GM13977 (cell line): ENCODE measurements around the gene CCDC137.
"Not testable (repeated sequence)": the region's sequence is repeated elsewhere in the genome, so short reads cannot be mapped to it uniquely, and the experiment has no call there.

Experiments
- DNase-seq: peaks from one replicate; pipeline ENCODE4 v3.0.0; 2012; ENCODE audit warnings: low spot score
- in situ Hi-C: fragments of 300-500 bp; cut with MboI; formaldehyde crosslinking; loops from one replicate; pipeline ENCODE4 v1.12.0; 2022; ENCODE audit warnings: low sequenced_read_pairs, low pct_unique_long_range_greater_than_20kb, mixed read lengths, inconsistent platforms; ENCODE audit not compliant: unreplicated experiment
- TF ChIP-seq, protein P1 (sequence below): IDR thresholded peaks from 2 replicates; pipeline ENCODE4 v1.5.1; 2012; ENCODE audit warnings: mild to moderate bottlenecking, control low read depth; ENCODE audit not compliant: insufficient read depth; ENCODE audit errors: extremely low read depth, missing control alignments

The CCDC137 gene

GRCh38 chr17:81672954-81673353, 6.4 kb downstream of the CCDC137 start:
- TF ChIP-seq, protein P1, sequence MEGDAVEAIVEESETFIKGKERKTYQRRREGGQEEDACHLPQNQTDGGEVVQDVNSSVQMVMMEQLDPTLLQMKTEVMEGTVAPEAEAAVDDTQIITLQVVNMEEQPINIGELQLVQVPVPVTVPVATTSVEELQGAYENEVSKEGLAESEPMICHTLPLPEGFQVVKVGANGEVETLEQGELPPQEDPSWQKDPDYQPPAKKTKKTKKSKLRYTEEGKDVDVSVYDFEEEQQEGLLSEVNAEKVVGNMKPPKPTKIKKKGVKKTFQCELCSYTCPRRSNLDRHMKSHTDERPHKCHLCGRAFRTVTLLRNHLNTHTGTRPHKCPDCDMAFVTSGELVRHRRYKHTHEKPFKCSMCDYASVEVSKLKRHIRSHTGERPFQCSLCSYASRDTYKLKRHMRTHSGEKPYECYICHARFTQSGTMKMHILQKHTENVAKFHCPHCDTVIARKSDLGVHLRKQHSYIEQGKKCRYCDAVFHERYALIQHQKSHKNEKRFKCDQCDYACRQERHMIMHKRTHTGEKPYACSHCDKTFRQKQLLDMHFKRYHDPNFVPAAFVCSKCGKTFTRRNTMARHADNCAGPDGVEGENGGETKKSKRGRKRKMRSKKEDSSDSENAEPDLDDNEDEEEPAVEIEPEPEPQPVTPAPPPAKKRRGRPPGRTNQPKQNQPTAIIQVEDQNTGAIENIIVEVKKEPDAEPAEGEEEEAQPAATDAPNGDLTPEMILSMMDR = no peak
- no peak for DNase-seq
- in situ Hi-C loops = no loop called here

GRCh38 chr17:81673561-81674258, 7.2 kb downstream of the CCDC137 start:
- TF ChIP-seq, protein P1 = no peak
- in situ Hi-C loops = no loop called here
- DNase-seq = no peak

DNA sequence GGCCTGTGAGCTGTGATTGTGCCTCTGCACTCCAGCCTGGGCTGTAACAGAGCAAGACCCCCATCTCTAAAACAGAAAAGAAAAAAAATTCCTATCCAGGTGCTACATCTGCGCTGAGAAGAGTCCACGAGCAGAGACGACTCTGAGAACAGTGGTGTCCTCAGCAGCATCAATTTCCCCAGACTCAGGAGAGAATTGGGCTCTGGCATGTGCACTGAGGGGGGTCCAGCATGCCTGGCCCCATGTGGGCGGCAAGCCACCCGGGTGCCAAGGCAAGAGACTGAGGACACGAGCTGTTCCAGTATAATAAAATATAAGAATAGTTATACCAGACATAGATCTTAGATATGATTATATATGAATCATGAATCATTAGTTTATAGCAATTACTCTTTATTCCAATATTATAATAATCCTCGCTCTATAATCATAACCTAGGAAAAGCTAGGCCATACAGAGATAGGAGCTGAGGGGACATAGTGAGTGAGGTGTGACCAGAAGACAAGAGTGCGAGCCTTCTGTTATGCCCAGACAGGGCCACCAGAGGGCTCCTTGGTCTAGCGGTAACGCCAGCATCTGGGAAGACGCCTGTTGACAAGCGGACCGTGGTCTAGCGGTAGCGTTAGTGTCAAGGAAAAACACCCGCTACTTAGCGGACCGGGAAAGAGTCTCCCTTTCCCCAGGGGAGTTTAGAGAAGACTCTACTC, 9.1 kb downstream of the CCDC137 start:
- in situ Hi-C loops, DNase-seq: not testable (repeated sequence)
- TF ChIP-seq, protein P1 = peak; percentile 44

DNA sequence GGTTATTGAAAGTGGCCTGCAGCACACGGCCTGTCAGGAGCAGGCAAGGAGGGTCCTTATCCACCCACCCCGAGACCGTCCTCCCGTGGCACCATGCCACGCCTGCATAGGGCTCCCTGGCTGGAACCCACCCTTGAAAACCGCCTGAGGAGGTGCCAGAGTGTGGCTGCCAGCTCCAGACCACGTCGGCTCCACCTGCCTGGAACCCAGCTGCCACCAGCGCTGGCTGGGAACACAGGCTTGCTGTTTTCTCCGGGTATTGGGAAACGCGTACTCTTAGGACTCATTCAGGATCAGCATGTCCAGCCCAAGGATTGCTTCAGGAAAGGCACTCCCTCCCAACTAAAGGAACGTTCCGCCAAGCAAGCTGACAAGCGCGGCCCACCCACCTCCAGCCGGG, 10.4 kb downstream of the CCDC137 start:
- in situ Hi-C loops = no loop called here
- TF ChIP-seq, protein P1 = no peak
- DNase-seq = no peak

DNA sequence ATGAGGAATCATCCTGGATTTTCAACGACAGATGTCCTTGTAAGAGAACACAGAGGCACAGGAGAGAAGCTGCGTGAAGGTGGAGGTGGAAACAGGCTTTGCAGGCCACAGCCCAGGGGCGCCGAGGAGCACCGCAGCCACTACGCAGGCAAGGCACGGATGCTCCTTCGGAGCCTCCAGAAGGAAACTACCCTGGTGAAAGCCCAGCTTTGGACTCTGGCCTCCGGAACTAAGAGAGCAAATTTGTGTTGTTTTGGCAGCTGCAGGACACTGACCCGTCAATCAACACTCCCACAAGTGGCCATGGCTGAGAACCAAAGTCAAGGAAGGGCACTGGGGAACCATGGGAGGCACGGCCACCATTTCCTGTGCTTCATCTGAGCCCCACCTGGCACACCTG, 13.6 kb downstream of the CCDC137 start:
- no peak for DNase-seq
- TF ChIP-seq, protein P1 = no peak
- in situ Hi-C loops = no loop called here

DNA sequence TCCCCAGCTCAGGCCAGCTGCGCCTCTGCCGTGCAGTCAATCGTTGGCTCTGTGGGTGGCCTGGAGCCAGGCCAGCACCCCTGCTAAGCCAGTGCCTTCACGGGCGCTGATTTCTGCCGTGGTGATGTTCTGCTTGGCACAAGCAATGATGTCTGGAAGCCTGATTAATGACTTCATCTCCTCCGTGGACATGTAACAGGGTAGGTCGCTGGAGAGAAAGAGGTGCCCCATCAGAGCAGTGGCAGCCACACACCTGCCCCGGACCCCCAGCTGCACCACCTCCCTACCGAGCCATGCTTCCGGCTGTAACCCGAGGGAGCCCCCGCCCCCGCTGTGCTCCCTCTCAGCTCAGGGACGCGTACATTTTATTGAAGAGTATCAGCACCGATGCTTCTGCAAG, 15.1 kb downstream of the CCDC137 start:
- no peak for DNase-seq
- TF ChIP-seq, protein P1 = no peak
- in situ Hi-C loops = no loop called here
